ENCODE measurements around the gene EXOC6B. TPM values are rescaled to one million over a fixed set of nuclear protein-coding genes. Genes with fewer than 3 reads are reported as not detected.
"Not testable (repeated sequence)": the region's sequence is repeated elsewhere in the genome, so short reads cannot be mapped to it uniquely, and the experiment has no call there.

Gene EXOC6B
- total RNA-seq, 4 donors from 2014 or later = 54.0 to 121 (median 78.7) TPM

GRCh38 chr2:72602095-72602494 lies 223.7 kb downstream of the EXOC6B start:
- WGBS = 88% methylated on average over 1 of the region's 1 CpG
- Histone ChIP-seq H3K4me3 (no peak overlapping the region), H3K4me1 (no peaks in the 10 kb centered on the region)

DNA sequence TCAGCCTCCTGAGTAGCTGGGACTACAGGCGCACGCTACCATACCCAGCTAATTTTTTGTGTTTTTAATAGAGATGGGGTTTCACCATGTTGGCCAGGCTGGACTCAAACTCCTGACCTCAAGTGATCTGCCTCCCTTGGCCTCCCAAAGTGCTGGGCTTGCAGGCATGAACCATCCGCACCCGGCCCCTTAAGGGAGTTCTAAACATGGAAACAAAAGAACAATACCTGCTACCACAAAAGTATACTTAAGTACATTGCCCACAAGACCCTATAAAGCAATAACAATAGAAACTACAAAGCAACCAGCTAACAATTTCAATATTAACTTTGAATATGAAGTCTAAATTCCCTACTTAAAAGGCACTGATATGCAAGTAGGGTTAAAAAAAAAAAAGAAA lies 242.0 kb downstream of the EXOC6B start:
- not testable (repeated sequence) for H3K4me1 ChIP-seq; H3K9me3 ChIP-seq; DNase-seq (ENCODE audit: low spot score in 2 of 2); H3K36me3 ChIP-seq; H3K4me3 ChIP-seq; H3K27me3 ChIP-seq; H3K27ac ChIP-seq
- 93% methylated on average over 4 of the region's 4 CpGs for WGBS

More at GRCh38 chr2:72602095-72602494, 223.7 kb downstream of the EXOC6B start:
- Histone ChIP-seq H3K27me3 (no peaks in the 10 kb centered on the region), H3K9me3 (no peaks in the 10 kb centered on the region), H3K27ac (no peak overlapping the region), H3K36me3 (no peaks in the 10 kb centered on the region)
- no peak for TF ChIP-seq EP300 (IDR thresholded peaks at IDR 0.05)
- no peak for DNase-seq (ENCODE audit: low spot score in 2 of 2)

- WGBS = 44% methylated on average over 1 of the region's 1 CpG
- no peak overlapping the region for H3K4me3 ChIP-seq
- no peaks in the 10 kb centered on the region for H3K9me3 ChIP-seq
- H3K4me1 ChIP-seq = no peaks in the 10 kb centered on the region
- TF ChIP-seq POLR2A (IDR thresholded peaks at IDR 0.05) (no peak), POLR2AphosphoS5 (IDR thresholded peaks at IDR 0.05) (no peak), CTCF (IDR thresholded peaks at IDR 0.05) (no peak), EP300 (IDR thresholded peaks at IDR 0.05) (no peak)
- no peak for DNase-seq (ENCODE audit: low spot score in 2 of 2)
- H3K27ac ChIP-seq = no peak overlapping the region
- no peaks in the 10 kb centered on the region for H3K36me3 ChIP-seq
- no peaks in the 10 kb centered on the region for H3K27me3 ChIP-seq
These were observed 242.5 kb downstream of the EXOC6B start for GRCh38 chr2:72583376-72583775.

DNA sequence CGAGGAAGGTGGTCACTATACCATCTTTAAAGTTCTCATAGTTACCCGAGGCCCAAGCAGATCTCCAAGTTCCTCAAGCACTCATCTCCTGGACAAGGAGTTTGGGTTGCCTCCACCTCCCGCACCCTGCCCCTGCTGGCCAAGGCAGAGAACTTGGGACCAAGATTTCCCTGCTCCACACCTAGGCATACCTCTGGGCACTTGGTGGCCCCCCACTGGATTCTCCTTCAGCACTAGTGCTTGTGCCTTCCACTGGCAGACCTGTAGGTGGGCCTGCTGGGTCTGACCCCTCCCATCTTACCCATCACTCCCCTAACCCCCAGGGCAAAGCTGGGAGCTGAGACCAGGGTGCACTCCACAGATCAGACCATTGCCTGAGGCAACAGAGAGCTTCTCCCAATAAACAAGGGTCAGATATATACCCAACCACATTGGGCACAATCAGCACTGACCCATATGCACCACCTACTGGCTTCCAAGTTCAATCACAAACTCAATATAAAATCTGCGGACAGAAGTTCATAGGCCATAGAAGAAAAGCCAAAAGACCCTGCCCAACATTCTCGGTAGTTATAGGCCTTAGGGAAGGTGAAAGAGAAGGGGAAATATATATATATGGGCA lies 244.2 kb downstream of the EXOC6B start:
- Histone ChIP-seq H3K36me3 (no peaks in the 10 kb centered on the region), H3K4me3 (no peak overlapping the region), H3K27me3 (no peaks in the 10 kb centered on the region), H3K4me1 (peaks cover 6% of the 10 kb centered on the region), H3K9me3 (no peaks in the 10 kb centered on the region), H3K27ac (no peak overlapping the region)
- WGBS = 74% methylated on average over 5 of the region's 5 CpGs
- no peak for TF ChIP-seq POLR2AphosphoS5 (IDR thresholded peaks at IDR 0.05)
- TF ChIP-seq CTCF (IDR thresholded peaks at IDR 0.05) = no peak
- no peak for TF ChIP-seq EP300 (IDR thresholded peaks at IDR 0.05)
- TF ChIP-seq POLR2A (IDR thresholded peaks at IDR 0.05) = no peak
- DNase-seq (ENCODE audit: low spot score in 2 of 2) = no peak

GRCh38 chr2:72579591-72580180 lies 246.1 kb downstream of the EXOC6B start:
- no peaks in the 10 kb centered on the region for H3K36me3 ChIP-seq
- H3K9me3 ChIP-seq = no peaks in the 10 kb centered on the region
- TF ChIP-seq EP300 (IDR thresholded peaks at IDR 0.05) = no peak
- TF ChIP-seq CTCF (IDR thresholded peaks at IDR 0.05) = peak; percentile 41 to 56
- TF ChIP-seq POLR2AphosphoS5 (IDR thresholded peaks at IDR 0.05) = no peak
- TF ChIP-seq POLR2A (IDR thresholded peaks at IDR 0.05) = no peak
- no peak for DNase-seq (ENCODE audit: low spot score in 2 of 2)
- H3K27ac ChIP-seq = no peak overlapping the region
- no peak overlapping the region for H3K4me3 ChIP-seq
- WGBS = 77% methylated on average over 1 of the region's 1 CpG
- peaks cover 9% of the 10 kb centered on the region for H3K4me1 ChIP-seq
- no peaks in the 10 kb centered on the region for H3K27me3 ChIP-seq

DNA sequence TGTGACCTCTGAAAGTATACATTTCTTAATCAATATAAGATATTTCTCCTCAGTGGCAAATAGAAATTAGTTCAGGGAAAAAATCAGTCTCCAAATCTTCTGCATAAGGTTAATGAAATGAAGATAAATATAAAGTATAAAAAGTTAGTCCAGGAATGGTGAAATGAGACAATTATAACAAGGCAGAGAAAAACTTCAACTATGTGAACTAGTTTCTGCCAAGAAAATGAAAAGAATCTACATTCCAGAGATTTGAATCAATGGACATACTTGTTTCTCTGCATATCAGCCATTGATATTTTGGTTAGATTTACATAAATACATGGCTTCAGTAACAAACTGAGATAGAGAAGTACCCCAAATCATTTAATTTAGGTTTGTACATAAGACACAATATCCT lies 249.0 kb downstream of the EXOC6B start:
- Histone ChIP-seq H3K27ac (no peak overlapping the region), H3K36me3 (no peaks in the 10 kb centered on the region), H3K4me3 (no peak overlapping the region), H3K27me3 (no peaks in the 10 kb centered on the region), H3K4me1 (peaks cover 9% of the 10 kb centered on the region), H3K9me3 (no peaks in the 10 kb centered on the region)
- TF ChIP-seq CTCF (IDR thresholded peaks at IDR 0.05) (no peak), POLR2AphosphoS5 (IDR thresholded peaks at IDR 0.05) (no peak), EP300 (IDR thresholded peaks at IDR 0.05) (no peak), POLR2A (IDR thresholded peaks at IDR 0.05) (no peak)
- no peak for DNase-seq (ENCODE audit: low spot score in 2 of 2)

All from suprapubic skin (tissue), 4 donors.